Stimulated activated CD8-positive, alpha-beta memory T cell treated with anti-CD3 and anti-CD28 coated beads, Interleukin-2, amount 100 ng/mL, for 1 hour (primary cell): ENCODE data around the gene NOTO.

Experiments
- DNase-seq, 2 donors: peaks; one replicate each; pipeline ENCODE4 v3.0.0-alpha.2; 2020; ENCODE audit warnings: low read depth in 2 of 2

The NOTO gene

DNA sequence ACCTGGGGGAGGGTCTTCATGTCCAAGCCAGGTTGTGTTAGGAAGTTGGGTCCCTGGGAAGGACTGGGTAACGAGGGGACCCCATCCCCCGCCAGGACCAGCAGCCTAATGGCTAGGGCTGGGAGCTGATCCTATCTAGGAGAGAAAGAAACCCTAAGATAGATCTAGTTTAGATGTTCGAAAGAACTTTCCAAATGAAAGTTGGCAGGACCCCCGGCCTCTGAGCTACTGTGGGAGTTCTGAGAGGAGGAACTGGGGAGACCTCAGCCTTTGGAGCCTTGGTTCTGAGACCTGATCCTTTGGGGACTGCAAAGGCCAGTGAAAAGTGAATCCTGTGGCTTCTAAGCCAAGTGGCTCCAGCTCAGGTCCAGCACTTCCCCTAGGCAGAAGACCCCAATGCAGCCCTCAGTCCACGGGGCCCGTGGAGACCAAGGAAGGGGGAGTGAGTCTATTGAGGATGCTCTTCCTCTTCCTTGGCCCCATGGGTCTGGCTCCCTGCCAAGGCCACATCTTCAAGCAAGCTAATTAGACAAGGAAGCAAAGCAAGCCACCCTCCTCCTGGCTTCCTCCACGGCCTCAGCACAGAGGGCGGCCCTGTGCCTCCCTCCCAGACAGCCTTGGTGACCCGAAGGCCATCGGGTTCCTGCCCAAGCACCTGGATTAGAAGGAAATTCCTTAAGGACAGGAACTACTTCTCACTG lies 55.2 kb downstream of the NOTO start:
- no peak for DNase-seq

DNA sequence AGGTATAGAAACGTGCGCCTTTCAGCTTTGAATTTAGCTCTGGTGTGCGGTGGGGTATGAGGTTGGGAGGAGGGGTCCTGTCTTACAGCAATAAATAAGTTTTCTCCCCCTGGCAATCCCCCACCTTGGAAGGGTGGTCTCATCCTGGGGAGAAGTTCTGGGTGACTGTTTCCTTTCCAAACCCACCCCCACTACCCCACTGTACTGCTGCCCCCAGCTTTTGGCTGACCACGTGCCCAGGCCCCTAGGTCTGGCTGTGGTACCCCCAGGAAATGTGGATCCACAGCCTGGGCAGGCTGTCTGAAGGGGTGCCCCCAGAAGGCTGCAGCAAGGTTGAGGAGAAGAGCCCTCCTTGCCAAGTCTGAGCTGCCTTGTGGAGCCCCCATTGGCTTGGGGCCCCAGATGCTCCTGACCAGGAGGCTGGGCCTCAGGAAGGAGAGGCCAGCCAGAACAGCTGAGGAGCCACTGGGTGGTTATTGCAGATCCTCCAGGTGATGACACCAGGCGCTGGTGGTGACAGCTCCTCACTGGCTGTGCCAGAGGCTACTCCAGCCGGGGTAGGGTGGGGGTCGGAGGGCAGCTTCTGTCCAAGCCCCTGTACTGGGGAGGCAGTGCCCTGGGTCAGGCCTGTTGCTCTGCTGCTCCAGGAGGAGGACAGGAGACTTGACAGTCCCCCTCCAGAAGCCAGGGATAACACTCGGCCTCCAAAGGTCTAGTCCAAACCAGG lies 56.0 kb downstream of the NOTO start:
- no peak for DNase-seq

DNA sequence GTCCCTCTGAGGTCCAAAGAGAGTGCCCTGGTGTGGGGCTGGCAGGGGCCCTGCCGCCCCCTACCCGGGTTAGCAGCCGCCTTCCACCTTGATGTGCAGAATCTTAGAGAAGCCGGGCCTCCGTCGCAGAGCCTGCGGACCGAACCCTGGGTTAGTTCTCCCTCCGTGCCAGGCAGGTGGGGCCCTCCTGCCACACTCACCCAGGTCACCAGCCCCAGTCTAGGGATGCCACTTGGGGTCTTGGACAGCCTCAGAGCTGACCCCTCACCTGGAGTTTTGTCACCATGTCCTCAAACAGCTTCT lies 56.5 kb downstream of the NOTO start:
- DNase-seq, result no peak

DNA sequence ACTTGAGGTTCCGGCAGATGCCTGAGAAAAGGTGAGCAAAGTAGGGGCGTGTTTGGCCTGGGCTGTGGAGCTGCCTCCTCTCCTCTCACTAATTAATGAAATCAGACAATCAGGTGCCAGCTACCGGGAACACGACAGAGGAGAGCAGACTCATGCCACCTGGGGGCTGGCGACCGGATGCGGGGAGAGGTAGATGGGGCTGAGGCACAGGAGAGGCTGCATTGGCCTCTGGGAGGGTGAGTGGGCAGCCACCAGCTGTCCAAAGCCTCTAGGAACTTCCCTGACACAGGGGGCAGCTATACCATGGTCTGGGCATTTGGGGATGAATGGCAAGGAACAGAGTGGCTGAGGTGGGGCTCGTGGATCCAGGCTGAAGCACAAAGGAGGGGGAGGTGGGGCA lies 56.9 kb downstream of the NOTO start:
- no peak for DNase-seq

DNA sequence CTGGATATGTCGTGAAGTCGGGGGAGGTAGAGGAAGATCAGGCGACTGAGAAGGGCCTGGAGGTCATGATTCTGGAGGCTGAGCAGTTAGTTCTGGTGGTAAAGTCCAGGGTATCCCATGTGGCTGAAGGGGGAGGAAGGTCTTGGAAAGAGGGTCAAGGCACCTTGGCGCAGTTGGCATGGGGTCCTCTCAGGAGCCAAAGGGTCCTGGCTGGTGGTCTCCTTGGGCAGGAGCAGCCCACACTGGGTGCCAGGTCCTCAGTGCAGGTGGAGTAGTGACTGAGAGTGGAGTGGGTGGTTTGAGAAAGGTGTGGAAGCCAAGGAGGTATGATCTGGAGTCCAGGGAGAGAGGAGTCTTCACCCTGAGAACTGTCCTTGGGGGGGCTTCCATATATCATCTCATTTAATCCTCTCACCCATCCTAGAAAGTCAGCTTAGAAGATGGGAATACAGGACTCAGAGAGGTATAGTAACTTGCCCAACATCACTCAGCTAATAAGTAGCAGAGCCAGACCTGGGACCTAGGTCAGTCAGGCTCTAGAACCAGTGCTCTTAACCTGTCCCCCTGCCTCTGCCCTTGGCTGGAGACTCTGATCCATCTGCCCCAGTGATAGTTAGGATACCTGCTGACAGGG lies 57.4 kb downstream of the NOTO start:
- DNase-seq, result no peak

DNA sequence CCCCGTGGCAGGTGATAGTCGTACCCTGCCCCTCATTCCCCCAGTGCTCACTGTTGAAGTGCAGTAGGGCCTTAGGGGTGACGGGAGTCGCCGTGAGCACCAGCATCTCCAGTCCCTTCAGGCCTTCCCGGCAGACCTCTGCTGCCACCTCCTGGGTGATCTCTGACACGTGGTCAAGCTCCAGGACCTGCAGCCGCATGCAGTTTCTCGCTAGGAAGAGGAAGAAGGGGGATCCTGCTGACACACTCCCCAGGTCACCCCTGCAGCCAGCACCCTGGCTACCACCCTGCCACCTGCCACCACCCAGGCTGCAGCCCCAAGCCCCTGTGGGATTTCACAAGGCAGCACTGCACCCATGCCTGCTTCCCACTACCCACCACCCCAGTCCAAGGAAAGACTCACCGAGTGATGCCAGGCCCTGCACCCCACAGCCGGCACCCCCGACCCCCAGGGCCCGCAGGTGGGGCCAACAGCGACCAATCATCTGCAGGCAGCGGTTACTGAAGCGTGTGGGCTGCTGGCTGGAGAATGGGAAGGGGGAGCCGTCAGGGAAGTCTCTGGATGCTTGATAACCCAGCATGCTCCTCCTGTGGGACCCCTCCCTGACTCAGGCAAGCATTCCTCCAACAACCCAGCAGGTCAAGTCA lies 58.1 kb downstream of the NOTO start:
- no peak for DNase-seq
